NT2/D1 (cell line): ENCODE data around the gene KRTAP6-1.

Experiments
- SUZ12 ChIP-seq: IDR thresholded peaks from 2 replicates; pipeline ENCODE4 v1.6.1; 2011; ENCODE audit not compliant: insufficient read length, insufficient read depth; ENCODE audit errors: extremely low read depth
- YY1 ChIP-seq: IDR thresholded peaks from 2 replicates; pipeline ENCODE4 v1.6.1; 2011; ENCODE audit not compliant: insufficient read length, insufficient read depth
- ZNF274 ChIP-seq: IDR thresholded peaks from 2 replicates; pipeline ENCODE4 v1.6.1; 2011; ENCODE audit warnings: mild to moderate bottlenecking, low read depth, low read length

DNA sequence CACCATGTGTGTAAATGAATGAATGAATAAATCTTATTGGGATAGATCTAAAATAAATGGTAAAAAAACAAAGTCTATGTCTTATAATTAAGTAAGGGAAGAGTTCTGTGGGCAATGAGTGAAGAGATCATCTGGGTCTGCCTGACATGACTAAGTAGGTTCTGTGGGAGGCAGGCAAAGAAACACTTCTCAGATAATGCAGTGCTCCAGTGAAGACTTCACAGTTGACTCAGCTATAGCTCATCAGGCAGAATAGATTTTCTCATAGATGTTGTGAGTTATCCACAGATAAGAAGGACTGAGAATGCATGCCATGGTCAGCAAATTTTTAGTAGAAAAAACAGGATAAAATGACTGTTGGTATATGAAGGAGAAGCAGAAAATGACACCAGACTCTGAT, 36.0 kb downstream of the KRTAP6-1 start:
- TF ChIP-seq SUZ12 (no peak), YY1 (no peak), ZNF274 (no peak)
